ENCODE results near the gene OSCP1. TPM values are rescaled to one million over a fixed set of nuclear protein-coding genes. Genes with fewer than 3 reads are reported as not detected.
"Not testable (repeated sequence)": the region's sequence is repeated elsewhere in the genome, so short reads cannot be mapped to it uniquely, and the experiment has no call there.

OSCP1 gene
- polyA plus RNA-seq (ENCODE audit: insufficient read length) = 6.1 TPM

- DNase-seq (ENCODE audit: low read depth) = peak; percentile 96
These were observed at the start of gene OSCP1 for GRCh38 chr1:36450270-36450918. Gene OSCP1, minus strand, starts transcription at chr1:36450451. Its CDS starts 82 bp downstream, at chr1:36450369.

GRCh38 chr1:36497207-36497606, 47.0 kb upstream of the OSCP1 start:
- no peak for DNase-seq (ENCODE audit: low read depth)

GRCh38 chr1:36494971-36495370, 44.7 kb upstream of the OSCP1 start:
- DNase-seq (ENCODE audit: low read depth) = no peak

GRCh38 chr1:36493524-36493923, 43.3 kb upstream of the OSCP1 start:
- no peak for DNase-seq (ENCODE audit: low read depth)

- DNase-seq (ENCODE audit: low read depth) = no peak
These were observed 42.2 kb upstream of the OSCP1 start for GRCh38 chr1:36492491-36492890.

GRCh38 chr1:36489258-36490051, 39.2 kb upstream of the OSCP1 start:
- DNase-seq (ENCODE audit: low read depth) = not testable (repeated sequence)

GRCh38 chr1:36487906-36488305, 37.7 kb upstream of the OSCP1 start:
- no peak for DNase-seq (ENCODE audit: low read depth)

GRCh38 chr1:36487336-36487725, 37.1 kb upstream of the OSCP1 start:
- DNase-seq (ENCODE audit: low read depth) = not testable (repeated sequence)

GRCh38 chr1:36486439-36487335, 36.4 kb upstream of the OSCP1 start:
- no peak for DNase-seq (ENCODE audit: low read depth)

- DNase-seq (ENCODE audit: low read depth) = no peak
These were observed 35.8 kb upstream of the OSCP1 start for GRCh38 chr1:36486093-36486438.

- DNase-seq (ENCODE audit: low read depth) = no peak
These were observed 33.8 kb upstream of the OSCP1 start for GRCh38 chr1:36484099-36484498.

- no peak for DNase-seq (ENCODE audit: low read depth)
These were observed 32.6 kb upstream of the OSCP1 start, which contains the start of gene CSF3R for GRCh38 chr1:36482724-36483388. Gene CSF3R, minus strand, starts transcription at chr1:36482913. Its CDS starts 3,417 bp downstream, at chr1:36479496.

- no peak for DNase-seq (ENCODE audit: low read depth)
These were observed 31.8 kb upstream of the OSCP1 start for GRCh38 chr1:36481771-36482723.

- no peak for DNase-seq (ENCODE audit: low read depth)
These were observed 30.8 kb upstream of the OSCP1 start for GRCh38 chr1:36481091-36481490.

GRCh38 chr1:36480161-36480560, 29.9 kb upstream of the OSCP1 start:
- no peak for DNase-seq (ENCODE audit: low read depth)

GRCh38 chr1:36479505-36480051, 29.3 kb upstream of the OSCP1 start:
- no peak for DNase-seq (ENCODE audit: low read depth)

GRCh38 chr1:36477615-36478014, 27.4 kb upstream of the OSCP1 start:
- not testable (repeated sequence) for DNase-seq (ENCODE audit: low read depth)

- no peak for DNase-seq (ENCODE audit: low read depth)
These were observed 26.7 kb upstream of the OSCP1 start for GRCh38 chr1:36476945-36477344.

- no peak for DNase-seq (ENCODE audit: low read depth)
These were observed 25.8 kb upstream of the OSCP1 start for GRCh38 chr1:36475910-36476604.
